Memory B cell (primary cell): ENCODE data around the gene GDNF.

Source experiments
- ATAC-seq: fragments of 150-1000 bp; cut with Tn5 transposase; 2 replicates; pipeline ENCODE4 v1.10.0; 2021; ENCODE audit warnings: low read depth, mild to moderate bottlenecking, moderate library complexity
- DNase-seq, 2 donors: peaks; one replicate each; pipeline ENCODE4 v3.0.0; 2022; ENCODE audit warnings: low spot score in 2 of 2
- H3K27ac Mint-ChIP-seq: one replicate; pipeline ENCODE4 v1.8.0; 2022; ENCODE audit warnings: mild to moderate bottlenecking, moderate library complexity, mixed read lengths
- H3K27me3 Mint-ChIP-seq: one replicate; pipeline ENCODE4 v1.8.0; 2022; ENCODE audit warnings: mixed read lengths
- H3K36me3 Mint-ChIP-seq: one replicate; pipeline ENCODE4 v1.8.0; 2022; ENCODE audit warnings: mild to moderate bottlenecking, mixed read lengths
- H3K4me1 Mint-ChIP-seq: one replicate; pipeline ENCODE4 v1.8.0; 2022; ENCODE audit warnings: mixed read lengths
- H3K4me3 Mint-ChIP-seq: one replicate; pipeline ENCODE4 v1.8.0; 2022; ENCODE audit warnings: mild to moderate bottlenecking, moderate library complexity, mixed read lengths
- H3K9me3 Mint-ChIP-seq: one replicate; pipeline ENCODE4 v1.8.0; 2022; ENCODE audit warnings: mixed read lengths

GDNF gene

GRCh38 chr5:37816331-37816730 is 23.5 kb downstream of the GDNF start:
- Mint-ChIP-seq H3K36me3 (no peaks in the 10 kb centered on the region), H3K4me1 (no peaks in the 10 kb centered on the region), H3K9me3 (no peaks in the 10 kb centered on the region), H3K27me3 (peaks cover 9% of the 10 kb centered on the region), H3K27ac (no peak overlapping the region), H3K4me3 (no peak overlapping the region)
- ATAC-seq (no peak), DNase-seq (no peak)

- Mint-ChIP-seq H3K4me3 (no peak overlapping the region), H3K9me3 (no peaks in the 10 kb centered on the region), H3K36me3 (no peaks in the 10 kb centered on the region), H3K4me1 (no peaks in the 10 kb centered on the region), H3K27ac (no peak overlapping the region), H3K27me3 (peaks cover 9% of the 10 kb centered on the region)
- no peak for DNase-seq
- no peak for ATAC-seq
These were observed 23.9 kb downstream of the GDNF start for GRCh38 chr5:37815913-37816312.

GRCh38 chr5:37814699-37815098 is 25.1 kb downstream of the GDNF start:
- DNase-seq: no peak
- Mint-ChIP-seq H3K4me3 (no peak overlapping the region), H3K4me1 (no peaks in the 10 kb centered on the region), H3K27ac (no peak overlapping the region), H3K27me3 (peaks cover 9% of the 10 kb centered on the region), H3K36me3 (no peaks in the 10 kb centered on the region), H3K9me3 (no peaks in the 10 kb centered on the region)
- no peak for ATAC-seq

DNA sequence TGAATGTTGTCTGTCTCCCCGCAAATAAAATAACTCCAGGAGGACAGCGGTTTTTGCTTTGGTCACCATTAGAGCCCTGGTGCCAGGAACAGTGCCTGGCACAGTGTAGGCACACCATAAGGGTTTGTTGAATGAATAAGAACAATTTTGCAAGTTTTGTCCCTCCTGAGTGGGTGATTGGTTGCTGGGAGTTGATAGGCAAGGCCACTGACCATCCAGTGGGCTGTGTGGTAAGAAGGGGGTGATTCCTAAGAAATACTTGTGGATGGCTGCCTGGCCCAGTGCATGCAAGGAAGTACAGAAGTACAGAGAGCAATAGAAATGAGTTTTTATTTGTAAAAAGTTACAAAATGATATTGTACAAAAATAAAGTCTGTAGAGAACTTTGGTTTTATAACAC is 27.5 kb downstream of the GDNF start:
- Mint-ChIP-seq H3K27ac (no peak overlapping the region), H3K36me3 (no peaks in the 10 kb centered on the region), H3K4me1 (no peaks in the 10 kb centered on the region), H3K4me3 (no peak overlapping the region), H3K9me3 (no peaks in the 10 kb centered on the region), H3K27me3 (peaks cover 9% of the 10 kb centered on the region)
- ATAC-seq: no peak
- DNase-seq: no peak

DNA sequence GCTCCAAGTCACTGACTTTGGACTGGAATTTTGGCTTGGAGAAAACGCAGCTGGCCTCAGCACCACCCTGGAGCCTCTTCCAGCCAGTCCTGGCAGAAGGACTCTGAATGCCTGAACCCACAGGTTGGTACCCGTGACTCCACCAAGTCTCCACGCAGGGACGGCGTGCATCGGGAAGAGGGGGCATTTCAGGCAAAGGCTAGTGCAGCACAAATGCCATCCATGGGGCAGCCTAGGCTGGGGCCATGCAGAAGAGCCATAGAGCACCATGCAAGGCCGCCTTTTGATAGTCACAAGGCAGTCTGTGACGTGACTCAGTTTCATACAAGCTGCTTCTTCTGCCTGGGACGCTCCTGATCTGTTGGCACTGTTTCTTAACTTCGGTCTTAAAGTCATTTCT is 28.0 kb downstream of the GDNF start:
- ATAC-seq (no peak), DNase-seq (no peak)
- Mint-ChIP-seq H3K4me1 (peaks cover 2% of the 10 kb centered on the region), H3K4me3 (no peak overlapping the region), H3K27me3 (peaks cover 11% of the 10 kb centered on the region), H3K9me3 (peaks cover 2% of the 10 kb centered on the region), H3K27ac (no peak overlapping the region), H3K36me3 (no peaks in the 10 kb centered on the region)

DNA sequence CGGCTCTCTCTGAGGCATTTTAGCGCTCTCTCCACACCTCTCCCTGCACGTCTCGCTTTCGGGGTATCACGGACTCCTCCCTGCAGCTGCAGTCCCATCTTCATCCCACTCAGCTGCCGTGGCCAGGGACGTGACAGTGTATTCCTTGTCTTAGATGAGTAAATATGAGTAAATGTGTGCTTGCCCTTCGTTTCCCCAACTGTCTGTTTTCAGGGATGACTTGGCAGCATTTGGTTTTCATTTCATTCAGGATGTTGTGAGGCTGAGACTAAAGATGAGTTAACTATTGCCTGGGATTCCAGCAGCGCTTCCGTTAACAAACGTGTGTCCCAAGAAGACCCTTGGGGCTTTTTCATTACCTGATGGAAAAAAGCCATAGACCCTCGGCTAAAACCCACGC is 29.5 kb downstream of the GDNF start:
- peaks cover 13% of the 10 kb centered on the region for H3K27me3 Mint-ChIP-seq
- H3K36me3 Mint-ChIP-seq: no peaks in the 10 kb centered on the region
- peaks cover 2% of the 10 kb centered on the region for H3K4me1 Mint-ChIP-seq
- DNase-seq (no peak), ATAC-seq (no peak)
- H3K4me3 Mint-ChIP-seq: no peak overlapping the region
- peaks cover 2% of the 10 kb centered on the region for H3K9me3 Mint-ChIP-seq
- H3K27ac Mint-ChIP-seq: no peak overlapping the region

- Mint-ChIP-seq H3K9me3 (peaks cover 2% of the 10 kb centered on the region), H3K27me3 (peaks cover 11% of the 10 kb centered on the region), H3K36me3 (no peaks in the 10 kb centered on the region), H3K27ac (no peak overlapping the region), H3K4me1 (peaks cover 2% of the 10 kb centered on the region), H3K4me3 (no peak overlapping the region)
- no peak for DNase-seq
- ATAC-seq: no peak
These were observed 30.9 kb downstream of the GDNF start for GRCh38 chr5:37808945-37809344.

GRCh38 chr5:37807621-37808301 is 32.1 kb downstream of the GDNF start:
- Mint-ChIP-seq H3K27ac (no peak overlapping the region), H3K4me1 (peaks cover 2% of the 10 kb centered on the region), H3K36me3 (no peaks in the 10 kb centered on the region), H3K27me3 (peaks cover 9% of the 10 kb centered on the region), H3K9me3 (peaks cover 2% of the 10 kb centered on the region), H3K4me3 (no peak overlapping the region)
- no peak for ATAC-seq
- no peak for DNase-seq

DNA sequence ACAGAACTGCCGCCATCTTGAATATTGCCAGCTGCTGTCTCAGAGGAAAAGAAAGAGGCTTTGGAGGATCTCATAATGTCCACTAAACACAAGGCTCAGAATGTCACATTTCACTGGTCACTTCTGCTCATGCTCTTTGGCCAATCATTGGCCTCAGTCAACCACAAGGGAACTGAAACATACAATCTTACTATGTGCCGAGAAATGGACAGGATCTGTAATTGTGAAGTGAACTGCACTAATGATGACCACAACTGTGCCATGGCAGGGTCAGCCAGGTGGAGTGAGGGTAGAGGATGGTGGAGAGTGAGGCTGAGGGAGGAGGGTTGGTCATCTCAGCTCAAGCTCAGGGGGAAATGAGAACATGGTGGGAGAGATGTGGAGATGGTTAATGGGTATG is 32.8 kb downstream of the GDNF start:
- Mint-ChIP-seq H3K27ac (no peak overlapping the region), H3K36me3 (no peaks in the 10 kb centered on the region), H3K9me3 (peaks cover 2% of the 10 kb centered on the region), H3K4me1 (peaks cover 2% of the 10 kb centered on the region), H3K4me3 (no peak overlapping the region), H3K27me3 (peaks cover 9% of the 10 kb centered on the region)
- no peak for ATAC-seq
- DNase-seq: no peak

GRCh38 chr5:37806476-37806875 is 33.4 kb downstream of the GDNF start:
- peaks cover 9% of the 10 kb centered on the region for H3K27me3 Mint-ChIP-seq
- ATAC-seq: no peak
- no peaks in the 10 kb centered on the region for H3K36me3 Mint-ChIP-seq
- H3K27ac Mint-ChIP-seq: no peak overlapping the region
- H3K4me1 Mint-ChIP-seq: peaks cover 2% of the 10 kb centered on the region
- H3K9me3 Mint-ChIP-seq: peaks cover 2% of the 10 kb centered on the region
- no peak for DNase-seq
- no peak overlapping the region for H3K4me3 Mint-ChIP-seq

GRCh38 chr5:37806016-37806415 is 33.8 kb downstream of the GDNF start:
- ATAC-seq (no peak), DNase-seq (no peak)
- H3K4me3 Mint-ChIP-seq: no peak overlapping the region
- H3K9me3 Mint-ChIP-seq: peaks cover 2% of the 10 kb centered on the region
- no peak overlapping the region for H3K27ac Mint-ChIP-seq
- H3K4me1 Mint-ChIP-seq: peaks cover 2% of the 10 kb centered on the region
- H3K36me3 Mint-ChIP-seq: no peaks in the 10 kb centered on the region
- H3K27me3 Mint-ChIP-seq: peaks cover 9% of the 10 kb centered on the region

DNA sequence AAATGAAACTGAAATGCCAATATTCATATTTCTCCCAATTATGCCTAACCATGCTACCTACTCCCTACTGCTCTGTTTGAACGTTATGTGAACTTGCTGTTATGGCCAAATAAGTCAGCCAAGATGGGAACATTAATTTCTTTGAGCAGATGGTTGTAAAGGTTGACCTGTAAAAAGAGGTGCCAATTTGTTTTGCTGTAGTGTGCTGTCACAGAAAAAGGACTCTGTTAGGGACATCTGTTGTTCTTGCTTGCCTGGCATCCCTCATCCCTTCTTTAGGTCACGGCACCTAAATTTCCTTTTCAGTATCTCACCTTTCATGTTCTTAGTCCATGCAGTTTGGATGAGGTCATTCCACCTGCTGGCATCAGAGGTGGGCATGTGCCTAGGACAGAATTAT is 35.4 kb downstream of the GDNF start:
- Mint-ChIP-seq H3K36me3 (no peaks in the 10 kb centered on the region), H3K4me1 (peaks cover 2% of the 10 kb centered on the region), H3K27ac (no peak overlapping the region), H3K9me3 (peaks cover 5% of the 10 kb centered on the region), H3K4me3 (no peak overlapping the region), H3K27me3 (peaks cover 9% of the 10 kb centered on the region)
- ATAC-seq (no peak), DNase-seq (no peak)

DNA sequence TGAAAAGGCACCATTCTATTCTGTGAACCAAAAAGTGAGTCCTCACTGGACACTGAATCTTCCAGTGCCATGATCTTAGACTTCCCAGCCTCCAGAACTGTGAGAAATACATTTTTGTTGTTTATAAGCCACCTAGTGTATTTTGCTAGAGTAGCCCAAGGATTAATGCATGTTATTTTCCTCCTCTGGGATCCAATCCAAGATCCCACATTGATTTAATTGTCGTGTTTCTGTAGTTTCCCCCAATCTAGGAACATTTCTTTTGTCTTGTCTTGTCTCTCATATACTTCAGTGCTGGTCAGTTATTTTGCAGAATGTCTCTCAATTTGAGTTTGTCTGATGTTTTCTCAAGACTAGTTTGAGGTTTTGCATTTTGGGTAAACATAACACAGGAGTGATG is 36.4 kb downstream of the GDNF start:
- DNase-seq: no peak
- Mint-ChIP-seq H3K4me1 (peaks cover 2% of the 10 kb centered on the region), H3K4me3 (no peak overlapping the region), H3K36me3 (no peaks in the 10 kb centered on the region), H3K27ac (no peak overlapping the region), H3K9me3 (peaks cover 5% of the 10 kb centered on the region), H3K27me3 (peaks cover 9% of the 10 kb centered on the region)
- no peak for ATAC-seq

DNA sequence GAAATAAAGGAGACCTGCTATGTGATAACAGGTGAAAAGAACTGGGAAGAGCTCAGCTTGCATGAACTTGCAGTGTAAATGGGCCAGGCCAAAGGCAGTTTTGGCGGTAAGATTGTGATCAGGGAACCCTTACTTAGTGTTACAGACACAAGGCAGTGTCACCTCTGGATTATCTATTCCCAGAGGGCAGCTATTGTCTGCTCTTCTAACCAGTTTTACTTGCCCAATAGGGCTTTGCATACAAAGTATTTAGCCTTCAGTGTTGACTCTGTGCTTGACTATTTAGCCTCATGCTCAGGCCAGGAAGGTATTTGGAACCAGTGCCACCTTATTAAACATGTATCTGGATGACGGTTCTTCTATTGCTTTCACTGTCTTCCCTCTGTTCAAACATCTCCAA is 38.3 kb downstream of the GDNF start:
- Mint-ChIP-seq H3K4me3 (no peak overlapping the region), H3K4me1 (no peaks in the 10 kb centered on the region), H3K36me3 (peaks cover 2% of the 10 kb centered on the region), H3K27me3 (peaks cover 7% of the 10 kb centered on the region), H3K9me3 (peaks cover 5% of the 10 kb centered on the region), H3K27ac (no peak overlapping the region)
- no peak for DNase-seq
- ATAC-seq: no peak

- H3K27me3 Mint-ChIP-seq: peaks cover 4% of the 10 kb centered on the region
- no peak for ATAC-seq
- no peak for DNase-seq
- H3K36me3 Mint-ChIP-seq: peaks cover 2% of the 10 kb centered on the region
- peaks cover 7% of the 10 kb centered on the region for H3K9me3 Mint-ChIP-seq
- no peak overlapping the region for H3K27ac Mint-ChIP-seq
- H3K4me1 Mint-ChIP-seq: no peaks in the 10 kb centered on the region
- no peak overlapping the region for H3K4me3 Mint-ChIP-seq
These were observed 39.9 kb downstream of the GDNF start for GRCh38 chr5:37799865-37800421.
